ENCODE measurements around the gene IRF7. TPM values are rescaled to one million over a fixed set of nuclear protein-coding genes. Genes with fewer than 3 reads are reported as not detected.

Gene IRF7
- total and polyA plus RNA-seq, 11 donors: 5.5 to 30.6 (median 14.9) TPM

DNA sequence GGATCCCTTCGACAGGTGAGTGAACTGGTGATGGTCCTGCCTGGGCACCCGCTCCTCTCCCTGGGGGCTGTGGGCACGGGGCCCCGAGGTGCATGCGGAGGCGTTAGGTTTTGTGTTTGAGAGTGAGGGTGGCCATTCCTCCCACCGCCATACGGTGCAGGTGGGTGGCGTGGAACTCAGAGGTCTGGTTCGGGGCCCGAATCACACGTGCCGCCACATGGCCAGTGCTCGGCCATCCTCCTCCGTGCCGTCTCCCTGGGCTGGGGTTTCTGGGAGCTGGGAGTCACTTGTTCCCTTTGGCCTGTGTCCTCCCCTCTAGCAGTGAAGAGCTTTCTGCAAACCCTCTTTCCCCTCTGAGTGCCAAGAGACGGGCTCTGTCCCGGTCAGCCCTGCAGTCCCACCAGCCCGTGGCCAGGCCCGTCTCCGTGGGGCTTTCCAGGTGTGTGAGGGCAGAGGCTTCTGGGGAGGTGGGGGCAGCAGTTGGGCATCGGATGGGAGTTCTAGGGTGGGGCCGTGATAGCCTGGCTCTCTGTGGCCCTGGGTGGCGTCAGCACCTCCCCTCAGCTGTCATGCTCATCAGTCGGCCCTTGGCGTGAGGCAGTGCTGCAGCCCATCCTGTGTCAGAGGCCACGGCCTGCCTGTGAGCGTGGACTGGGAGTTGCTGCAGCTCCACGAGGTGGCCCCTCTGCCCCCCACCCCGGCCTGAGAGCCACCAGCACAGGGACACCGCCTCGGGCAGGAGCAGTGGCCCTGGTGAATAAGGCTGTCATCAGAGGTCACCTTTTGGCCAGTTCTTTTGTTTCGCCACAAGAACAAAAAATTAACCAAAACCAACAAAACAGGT, 10.2 kb downstream of the IRF7 start:
- H3K4me3 ChIP-seq: no peak overlapping the region
- ATAC-seq (peak in 1 of 4 donors; percentile 2), DNase-seq (no peak)
- intact Hi-C loops (cut with DNase I): no loop called here
- WGBS, 4 donors: 86 to 94% (median 92%) methylated on average over 26 to 33 of the region's 33 CpGs
- H3K27ac ChIP-seq: peak overlapping the region in 9 of 12 donors; percentile 39 to 65 (median 52)
- H3K9me3 ChIP-seq: no peaks in the 10 kb centered on the region
- H3K4me1 ChIP-seq: peaks cover 0 to 21% (median 4%) of the 10 kb centered on the region in 12 donors
- no peak for TF ChIP-seq POLR2A (IDR thresholded peaks at IDR 0.05)
- TF ChIP-seq, protein P1, sequence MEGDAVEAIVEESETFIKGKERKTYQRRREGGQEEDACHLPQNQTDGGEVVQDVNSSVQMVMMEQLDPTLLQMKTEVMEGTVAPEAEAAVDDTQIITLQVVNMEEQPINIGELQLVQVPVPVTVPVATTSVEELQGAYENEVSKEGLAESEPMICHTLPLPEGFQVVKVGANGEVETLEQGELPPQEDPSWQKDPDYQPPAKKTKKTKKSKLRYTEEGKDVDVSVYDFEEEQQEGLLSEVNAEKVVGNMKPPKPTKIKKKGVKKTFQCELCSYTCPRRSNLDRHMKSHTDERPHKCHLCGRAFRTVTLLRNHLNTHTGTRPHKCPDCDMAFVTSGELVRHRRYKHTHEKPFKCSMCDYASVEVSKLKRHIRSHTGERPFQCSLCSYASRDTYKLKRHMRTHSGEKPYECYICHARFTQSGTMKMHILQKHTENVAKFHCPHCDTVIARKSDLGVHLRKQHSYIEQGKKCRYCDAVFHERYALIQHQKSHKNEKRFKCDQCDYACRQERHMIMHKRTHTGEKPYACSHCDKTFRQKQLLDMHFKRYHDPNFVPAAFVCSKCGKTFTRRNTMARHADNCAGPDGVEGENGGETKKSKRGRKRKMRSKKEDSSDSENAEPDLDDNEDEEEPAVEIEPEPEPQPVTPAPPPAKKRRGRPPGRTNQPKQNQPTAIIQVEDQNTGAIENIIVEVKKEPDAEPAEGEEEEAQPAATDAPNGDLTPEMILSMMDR (IDR thresholded peaks at IDR 0.05): no peak
- H3K27me3 ChIP-seq: no peaks in the 10 kb centered on the region
- peaks cover 3 to 99% (median 98%) of the 10 kb centered on the region in 9 donors for H3K36me3 ChIP-seq

DNA sequence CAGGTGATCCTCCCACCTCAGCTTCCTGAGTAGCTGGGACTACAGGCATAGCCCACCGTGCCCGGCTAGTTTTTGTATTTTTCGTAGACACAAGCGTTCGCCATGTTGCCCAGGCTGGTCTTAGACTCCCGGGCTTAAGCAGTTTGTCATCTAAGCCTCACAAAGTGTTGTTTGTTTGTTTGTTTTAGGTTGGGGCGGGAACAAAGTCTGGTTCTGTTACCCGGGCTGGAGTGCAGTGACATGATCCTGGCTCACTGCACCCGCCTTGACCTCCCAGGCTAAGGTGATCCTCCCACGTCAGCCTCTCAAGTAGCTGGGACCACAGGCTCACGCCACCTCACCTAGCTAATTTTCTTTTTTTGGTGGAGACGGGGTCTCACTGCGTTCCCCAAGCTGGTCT, 12.6 kb downstream of the IRF7 start:
- 89 to 93% (median 91%) methylated on average over 13 of the region's 13 CpGs for WGBS, 4 donors

DNA sequence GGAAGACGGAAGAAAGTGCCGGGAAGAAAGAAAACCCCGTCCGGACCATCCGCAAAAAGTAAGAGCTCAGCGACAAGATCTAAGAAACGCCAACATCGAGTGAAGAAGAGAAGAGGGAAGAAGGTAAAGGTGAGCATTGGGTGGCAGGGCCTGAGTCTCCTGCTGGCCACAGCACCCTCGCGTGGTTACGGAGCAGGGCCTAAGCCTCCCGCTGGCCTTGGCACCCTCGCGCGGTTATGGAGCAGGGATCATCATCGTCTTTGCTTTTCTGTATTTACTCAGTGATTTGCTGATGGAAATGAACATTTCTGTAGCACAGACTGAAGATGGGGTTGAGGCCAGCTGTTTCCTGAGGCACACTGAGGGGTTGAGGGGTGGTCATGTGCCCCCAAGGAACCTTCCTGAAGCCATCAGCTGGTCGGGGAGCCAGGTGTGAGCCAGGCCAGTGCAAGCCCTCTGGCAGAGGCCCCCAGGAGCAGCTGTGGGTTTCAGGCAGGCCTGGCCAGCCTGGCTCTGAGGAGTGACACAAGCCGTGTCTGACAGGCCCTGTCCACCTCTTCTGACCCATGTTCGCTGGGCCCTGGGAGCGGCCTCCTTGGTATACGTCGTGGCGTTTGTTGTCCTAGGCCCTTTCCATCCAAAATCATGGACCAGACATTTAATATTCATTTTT, 14.0 kb downstream of the IRF7 start:
- Histone ChIP-seq H3K27ac (no peak overlapping the region), H3K9me3 (no peaks in the 10 kb centered on the region), H3K4me1 (peaks cover 0 to 10% (median 0%) of the 10 kb centered on the region in 12 donors), H3K4me3 (no peak overlapping the region), H3K36me3 (peaks cover 3 to 100% (median 99%) of the 10 kb centered on the region in 9 donors), H3K27me3 (no peaks in the 10 kb centered on the region)
- intact Hi-C loops (cut with DNase I): no loop called here
- DNase-seq: no peak
- ATAC-seq: no peak
- WGBS, 4 donors: 95% methylated on average over 22 to 23 of the region's 23 CpGs
- no peak for TF ChIP-seq POLR2A (IDR thresholded peaks at IDR 0.05)
- TF ChIP-seq, protein P1 (IDR thresholded peaks at IDR 0.05): no peak

More for the DNA sequence above, 12.6 kb downstream of the IRF7 start:
- Histone ChIP-seq H3K4me3 (no peak overlapping the region), H3K36me3 (peaks cover 3 to 100% (median 99%) of the 10 kb centered on the region in 9 donors), H3K4me1 (peaks cover 0 to 12% (median 2%) of the 10 kb centered on the region in 12 donors), H3K27ac (no peak overlapping the region), H3K27me3 (no peaks in the 10 kb centered on the region), H3K9me3 (no peaks in the 10 kb centered on the region)
- DNase-seq (no peak), ATAC-seq (no peak)
- intact Hi-C loops (cut with DNase I): no loop called here
- no peak for TF ChIP-seq POLR2A (IDR thresholded peaks at IDR 0.05)
- TF ChIP-seq, protein P1 (IDR thresholded peaks at IDR 0.05): no peak

All from heart left ventricle (tissue), 16 donors.